Measurements from ENCODE around the gene FAHD1.
"Not testable (repeated sequence)": the region's sequence is repeated elsewhere in the genome, so short reads cannot be mapped to it uniquely, and the experiment has no call there.

FAHD1 gene

DNA sequence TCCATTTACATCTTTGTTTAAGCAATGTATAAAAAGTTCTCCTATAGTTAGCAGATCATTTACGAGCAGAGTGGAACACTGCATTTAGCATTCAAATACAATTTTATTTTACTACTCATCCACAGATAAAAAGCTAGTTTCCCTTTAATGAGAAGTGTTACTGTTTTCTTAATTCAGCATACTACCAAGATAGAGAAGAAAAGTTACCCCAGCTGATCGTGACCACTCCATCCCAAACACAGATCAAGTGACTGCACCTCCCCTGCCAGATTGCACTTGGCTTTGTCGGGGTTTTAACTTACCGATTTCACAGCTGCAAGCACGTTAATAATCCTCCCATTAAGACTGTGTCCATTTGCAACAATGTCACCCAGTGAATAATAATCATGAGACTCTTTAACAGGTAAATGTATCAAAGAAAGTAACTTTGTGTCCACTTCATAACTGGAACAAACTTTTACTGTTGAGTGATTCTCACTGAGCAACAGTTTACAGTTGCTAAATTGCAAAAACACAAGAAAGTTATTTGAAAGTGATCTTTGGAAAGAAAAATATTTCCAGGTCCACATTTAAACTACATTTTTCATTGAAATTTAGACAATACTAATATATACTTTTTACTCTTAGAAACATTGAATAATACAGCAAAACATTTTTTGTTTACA lies 30.6 kb downstream of the FAHD1 start:
- no peak for DNase-seq

DNA sequence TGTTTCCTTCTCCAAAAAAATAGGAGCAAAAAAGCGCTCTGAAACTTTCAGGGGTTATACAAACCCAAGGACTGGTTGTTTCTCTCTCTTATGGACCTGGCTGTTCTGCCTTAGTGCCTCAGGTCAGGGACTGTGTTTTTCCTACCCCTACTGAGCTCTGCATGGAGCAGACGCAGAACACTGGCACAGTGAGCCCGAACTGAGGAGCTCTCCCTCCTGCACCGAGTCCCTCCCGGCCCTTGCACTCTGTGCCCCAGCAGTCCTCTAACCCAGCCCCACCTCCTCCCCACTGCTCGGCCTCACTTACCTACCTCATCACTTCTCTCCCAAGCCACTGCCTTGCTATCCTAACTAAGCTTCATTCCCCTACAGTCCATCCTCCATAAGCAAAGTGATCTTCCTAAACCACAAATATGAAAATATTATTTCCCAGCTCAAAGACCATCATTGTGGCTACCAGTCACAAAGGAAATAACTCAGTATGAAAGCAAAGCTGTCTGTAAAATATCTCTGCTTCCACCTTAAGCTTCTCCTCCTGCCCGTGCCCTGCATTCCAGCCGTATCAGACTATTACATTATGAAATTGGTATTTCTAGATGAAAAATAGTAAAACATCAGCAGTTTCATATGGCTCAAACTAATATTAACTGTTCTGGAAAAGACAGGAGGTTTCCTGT lies 31.3 kb downstream of the FAHD1 start:
- no peak for DNase-seq

DNA sequence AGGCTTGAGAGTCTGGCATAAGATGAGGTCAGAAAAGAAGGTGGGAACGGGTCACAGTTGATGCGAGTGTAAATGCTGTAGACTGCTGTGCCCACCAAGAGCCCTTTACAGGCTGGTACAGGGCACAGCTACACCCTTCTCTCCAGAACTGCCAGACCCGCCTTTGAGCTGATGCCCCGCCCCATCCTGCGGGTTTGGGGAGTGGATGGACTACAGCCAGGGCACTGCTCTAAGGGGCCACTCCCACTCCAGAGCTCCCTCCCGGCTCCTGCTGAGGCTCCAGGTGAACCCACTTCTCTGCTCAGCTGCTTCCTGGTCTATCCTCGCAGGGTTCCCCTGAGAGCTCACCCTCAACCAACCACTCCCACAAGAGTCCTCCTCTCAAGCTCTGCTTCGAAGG lies 32.6 kb downstream of the FAHD1 start:
- no peak for DNase-seq

DNA sequence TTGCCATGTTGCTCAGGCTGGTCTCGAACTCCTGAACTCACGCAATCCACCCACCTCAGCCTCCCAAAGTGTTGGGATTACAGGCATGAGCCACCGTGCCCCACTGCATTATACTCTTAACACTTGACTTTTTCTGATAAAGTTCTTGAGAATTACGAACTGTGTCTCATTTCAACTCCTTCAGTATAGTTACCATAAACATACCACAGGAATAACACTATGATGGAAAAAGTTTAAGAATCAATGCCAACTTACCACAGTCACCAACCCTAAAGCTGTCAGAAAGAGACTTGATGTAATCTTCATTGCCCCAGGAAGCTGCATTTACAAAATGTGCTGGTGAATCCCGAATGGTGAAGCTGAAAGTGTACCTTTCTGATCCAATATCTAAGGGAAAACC lies 34.7 kb downstream of the FAHD1 start:
- DNase-seq, result no peak

DNA sequence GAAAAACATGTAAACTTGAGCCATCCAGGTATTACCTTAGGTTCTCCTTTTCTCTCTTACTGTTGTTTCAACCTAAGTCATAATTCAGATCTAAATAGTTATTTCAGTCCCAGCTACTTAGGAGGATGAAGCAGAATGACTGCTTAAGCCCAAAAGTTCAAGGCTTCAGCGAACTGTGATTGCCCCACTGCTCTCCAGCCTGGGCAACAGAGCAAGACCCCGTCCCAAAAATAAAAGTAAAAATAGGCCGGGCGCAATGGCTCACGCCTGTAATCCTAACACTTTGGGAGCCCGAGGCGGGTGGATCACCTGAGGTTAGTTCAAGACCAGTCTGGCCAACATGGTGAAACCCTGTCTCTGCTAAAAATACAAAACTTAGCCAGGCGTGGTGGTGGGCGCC lies 35.4 kb downstream of the FAHD1 start:
- no peak for DNase-seq

DNA sequence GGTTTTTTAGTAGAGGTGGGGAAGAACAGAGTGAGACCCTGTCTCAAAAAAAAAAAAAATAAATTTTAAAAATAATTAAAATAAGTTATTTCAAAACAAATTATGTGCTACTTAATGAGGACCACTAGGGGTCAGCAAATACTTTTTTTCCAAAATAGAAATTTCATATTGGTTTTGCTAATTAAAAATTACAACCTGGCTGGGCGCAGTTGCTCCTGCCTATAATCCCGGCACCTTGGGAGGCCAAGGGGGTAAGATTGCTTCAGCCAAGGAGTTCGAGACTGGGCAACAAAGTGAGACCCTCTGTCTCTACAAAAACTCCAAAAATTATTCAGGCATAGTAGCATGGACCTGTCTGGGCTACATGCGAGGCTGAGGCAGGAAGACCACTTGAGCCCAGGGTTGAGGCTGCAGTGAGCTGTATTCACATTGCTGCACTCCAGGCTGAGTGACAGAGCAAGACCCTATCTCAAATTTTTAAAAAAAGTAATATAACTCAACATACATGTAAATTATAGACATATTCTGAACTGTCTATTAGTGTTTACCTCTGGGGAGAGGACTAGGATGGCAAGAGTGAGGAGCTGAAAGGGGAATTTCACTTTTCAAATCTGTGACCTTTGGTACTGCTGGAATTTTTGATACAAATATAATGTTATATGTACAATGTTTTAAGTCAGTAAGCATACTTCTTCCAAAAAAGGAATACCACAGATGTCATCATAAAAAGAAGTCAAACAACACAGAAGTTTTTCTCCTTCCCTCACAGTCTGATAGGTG lies 36.9 kb downstream of the FAHD1 start:
- peak in 1 of 2 donors; percentile 47 for DNase-seq

DNA sequence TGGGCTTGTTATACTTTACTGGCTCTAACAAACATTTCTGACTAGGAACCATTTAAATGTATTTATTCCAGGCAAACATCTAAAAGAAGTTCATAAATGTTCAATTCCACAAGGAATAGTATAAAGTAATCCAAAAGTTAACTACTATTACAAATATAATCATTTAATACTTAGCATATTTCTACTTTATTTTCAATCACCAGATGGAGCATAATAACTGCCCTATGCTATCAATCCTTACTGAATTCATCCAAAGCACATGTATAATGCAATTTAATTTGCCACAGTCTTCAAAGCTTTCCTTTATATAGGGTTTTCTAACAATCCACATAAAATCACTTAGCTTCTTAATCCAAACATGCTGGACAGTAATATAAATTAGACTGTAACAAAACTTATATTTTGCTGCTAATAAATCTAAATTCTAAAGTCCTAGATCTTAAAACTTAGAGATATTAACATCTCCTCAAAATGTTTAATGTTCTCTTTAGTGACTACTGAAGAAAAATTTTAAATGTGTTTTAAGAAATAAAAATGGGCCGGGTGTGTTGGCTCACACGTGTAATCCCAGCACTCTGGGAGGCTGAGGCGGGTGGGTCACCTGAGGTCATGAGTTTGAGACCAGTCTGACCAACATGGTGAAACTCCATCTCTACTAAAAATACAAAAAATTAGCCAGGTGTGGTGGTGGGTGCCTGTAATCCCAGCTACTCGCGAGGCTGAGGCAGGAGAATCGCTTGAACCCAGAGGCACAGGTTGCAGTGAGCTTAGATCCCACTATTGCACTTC lies 39.1 kb downstream of the FAHD1 start:
- no peak for DNase-seq

DNA sequence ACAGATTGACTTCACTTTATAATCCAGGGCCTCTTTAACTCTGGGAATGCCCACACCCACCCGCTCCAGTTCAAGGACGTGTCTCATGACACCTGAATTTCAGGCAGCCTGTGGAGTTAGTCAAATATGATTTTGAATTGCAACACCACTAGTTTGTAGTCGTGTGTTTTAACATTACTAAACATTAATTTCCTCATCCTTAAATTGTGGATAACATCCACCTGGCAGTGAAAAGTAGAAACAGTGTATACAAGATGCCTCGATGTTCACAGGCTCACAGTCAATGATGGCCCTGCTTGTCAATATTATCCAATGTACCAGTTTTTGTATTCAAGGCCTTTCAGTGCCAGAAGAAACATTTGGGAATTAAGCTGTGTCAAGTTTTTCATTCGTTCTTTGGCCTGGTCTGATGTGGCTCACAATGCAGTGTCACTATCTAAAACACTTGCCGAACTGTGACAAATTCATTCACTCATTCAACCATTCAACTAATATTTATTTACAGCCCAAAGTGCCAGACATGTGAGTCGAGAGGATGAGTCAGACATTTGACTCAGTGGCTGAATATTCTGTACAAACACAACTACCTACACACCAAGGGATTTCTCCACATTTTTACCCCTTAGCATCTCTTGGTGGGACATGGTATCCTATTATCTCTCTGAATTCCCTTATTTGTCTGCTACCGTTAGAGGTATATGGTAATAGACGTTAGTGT lies 43.5 kb downstream of the FAHD1 start:
- DNase-seq, result no peak

DNA sequence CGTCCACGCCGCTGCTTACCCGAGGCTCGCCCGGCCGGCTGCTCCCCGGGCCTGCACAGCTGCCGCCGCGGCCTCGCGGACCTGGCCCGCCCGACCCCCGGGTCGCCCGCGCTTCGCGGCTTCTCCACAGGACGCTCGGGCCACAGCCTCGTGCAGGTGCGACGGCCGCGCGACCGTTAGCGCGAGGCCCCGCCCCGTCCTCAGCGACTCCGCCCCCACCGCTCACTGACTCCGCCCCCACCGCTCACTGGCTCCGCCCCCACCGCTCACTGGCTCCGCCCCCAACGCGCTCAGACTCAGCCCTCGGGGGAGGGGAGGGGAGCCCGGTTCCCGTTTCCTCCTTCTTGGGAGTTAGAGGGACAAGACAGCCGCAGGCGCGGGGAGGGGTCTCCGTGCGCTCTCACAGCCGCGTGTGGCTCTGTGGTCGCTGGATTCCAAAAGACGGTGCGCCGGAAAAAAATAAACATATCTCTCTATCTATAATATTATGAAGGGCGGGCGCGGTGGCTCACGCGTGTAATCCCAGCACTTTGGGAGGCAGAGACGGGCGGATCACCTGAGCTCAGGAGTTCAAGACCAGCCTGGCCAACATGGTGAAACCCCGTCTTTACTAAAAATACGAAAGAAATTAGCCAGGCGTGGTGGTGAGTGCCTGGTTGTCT lies 45.1 kb downstream of the FAHD1 start, which contains the start of gene MEIOB:
TSS of gene MEIOB (minus strand) at position 191 of the 662 bp plus-strand sequence. CDS start 3,989 bp downstream, outside the sequence.
- DNase-seq, result peak; percentile 17 to 19

DNA sequence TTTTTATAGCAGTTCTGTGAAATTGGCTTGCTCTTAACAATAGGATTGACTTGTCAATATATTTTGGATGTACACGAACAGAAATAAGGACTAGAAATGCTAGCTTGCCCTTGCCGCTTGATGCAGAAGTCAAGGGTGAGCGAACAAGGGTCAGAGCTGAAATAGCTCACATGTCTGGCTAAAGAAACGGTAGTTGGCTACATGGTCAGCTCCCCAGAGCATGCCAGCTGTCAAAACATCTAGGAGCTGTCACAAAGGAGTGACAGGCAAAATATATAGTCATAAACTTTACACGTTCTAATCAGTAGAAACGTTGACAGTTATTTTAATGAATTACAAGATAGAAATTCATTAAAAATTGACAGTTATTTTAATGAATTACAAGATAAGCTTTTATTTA lies 47.8 kb downstream of the FAHD1 start:
- DNase-seq, result no peak

DNA sequence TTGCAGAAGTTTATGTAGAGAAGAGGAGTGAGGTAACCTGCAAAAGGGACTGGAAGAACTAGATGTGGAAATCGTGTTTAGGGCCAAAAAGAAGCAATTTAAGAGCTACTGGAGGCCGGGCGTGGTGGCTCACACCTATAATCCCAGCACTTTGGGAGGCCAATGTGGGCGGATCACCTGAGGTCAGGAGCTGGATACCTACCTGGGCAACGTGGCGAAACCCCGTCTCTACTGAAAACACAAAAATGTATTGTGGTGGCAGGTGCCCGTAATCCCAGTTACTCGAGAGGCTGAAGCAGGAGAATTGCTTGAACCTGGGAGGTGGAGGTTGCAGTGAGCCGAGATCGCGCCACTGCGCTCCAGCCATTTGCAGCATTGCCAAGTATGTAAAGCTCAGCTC lies 49.1 kb downstream of the FAHD1 start:
- not testable (repeated sequence) for DNase-seq

DNA sequence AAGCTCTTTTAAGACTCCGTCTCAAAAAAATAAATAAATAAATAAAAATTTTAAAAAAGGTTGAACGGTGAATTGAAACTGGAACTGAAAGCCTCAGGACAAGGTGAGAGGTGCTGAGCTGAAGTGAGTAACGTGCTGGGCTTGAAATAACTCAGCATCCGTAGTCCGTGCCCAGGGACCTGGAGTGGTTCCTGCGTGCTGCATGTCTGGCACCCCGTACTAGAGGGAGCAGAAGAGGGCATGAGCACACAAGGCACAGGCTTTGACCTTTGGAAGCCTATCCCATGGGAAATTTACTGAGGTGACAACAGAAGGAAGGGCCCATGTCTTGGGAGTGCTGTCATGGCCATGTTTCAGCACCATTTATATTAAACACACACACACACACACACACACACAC lies 49.5 kb downstream of the FAHD1 start:
- no peak for DNase-seq

DNA sequence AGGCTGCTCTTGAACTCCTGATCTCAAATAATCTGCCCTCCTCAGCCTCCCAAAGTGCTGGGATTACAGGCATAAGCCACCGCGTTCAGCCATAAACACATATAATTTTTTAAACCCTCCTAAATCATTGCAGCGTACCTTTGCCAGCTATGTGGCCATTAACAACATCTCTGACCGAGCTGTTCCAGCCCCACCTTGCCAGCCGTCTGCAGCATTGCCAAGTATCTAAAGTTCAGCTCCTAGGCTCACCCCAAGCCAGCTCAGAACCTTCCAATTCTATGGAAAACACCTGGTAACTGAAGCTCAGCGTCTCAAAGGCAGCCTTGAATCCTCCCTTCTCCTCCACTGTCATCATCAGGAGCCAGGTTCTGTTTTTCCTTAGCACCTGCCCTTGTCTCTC lies 50.1 kb downstream of the FAHD1 start:
- DNase-seq, result no peak

DNA sequence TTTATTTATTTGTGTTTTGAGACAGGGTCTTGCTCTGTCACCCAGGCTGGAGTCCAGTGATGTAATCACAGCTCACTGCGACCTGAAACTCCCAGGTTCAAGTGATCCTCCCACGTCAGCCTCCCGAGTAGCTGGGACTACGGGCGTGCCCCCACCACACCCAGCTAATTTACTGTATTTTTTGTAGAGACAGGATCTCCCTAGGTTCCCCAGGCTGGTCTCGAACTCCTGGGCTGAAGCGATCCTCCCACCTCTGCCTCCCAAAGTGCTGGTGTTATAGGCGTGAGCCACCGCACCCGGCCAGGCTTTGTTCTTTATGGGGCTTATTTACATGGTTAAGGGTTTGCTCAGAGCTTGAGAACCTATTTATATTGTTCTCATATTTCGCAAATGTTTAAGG lies 50.8 kb downstream of the FAHD1 start:
- no peak for DNase-seq

DNA sequence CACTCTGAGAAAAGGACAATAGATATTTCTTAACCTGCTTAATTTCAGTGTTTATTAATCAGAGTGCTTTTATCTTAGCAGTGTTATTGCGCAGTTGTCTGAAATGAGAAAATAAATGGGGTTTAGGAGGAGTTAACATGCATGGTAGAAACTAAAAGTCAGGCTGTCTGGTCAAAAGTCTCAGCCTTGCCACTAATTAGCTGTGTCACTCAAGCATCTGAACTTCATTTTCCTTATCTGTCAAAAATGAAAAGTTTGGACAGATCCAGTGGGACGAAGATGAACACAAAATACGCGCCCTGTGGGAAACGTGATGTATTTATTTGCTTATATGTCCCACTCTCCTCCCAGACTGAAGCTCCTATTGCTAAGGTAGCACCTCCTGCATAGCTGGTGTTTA lies 51.2 kb downstream of the FAHD1 start:
- DNase-seq, result no peak
